ENCODE results near the gene SDK1.

DNA sequence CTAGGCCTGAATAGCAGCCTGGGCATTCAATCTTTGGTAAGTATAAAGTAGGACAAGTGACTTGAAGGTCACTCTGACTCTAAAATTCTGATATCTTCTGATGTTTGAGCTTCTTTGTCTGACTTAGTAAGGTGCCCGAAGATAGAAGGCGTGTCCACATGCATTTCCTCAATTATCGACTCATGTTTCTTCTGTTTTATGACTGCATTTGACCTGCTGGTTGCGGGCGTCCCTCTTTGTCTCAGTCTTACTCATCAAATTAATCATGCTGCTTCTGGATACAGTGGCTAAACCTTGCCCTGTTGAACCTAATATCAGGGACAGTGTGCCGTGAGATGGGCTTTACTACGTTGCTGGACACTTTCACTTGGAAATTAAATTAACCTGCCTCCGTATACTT, 534.1 kb downstream of the SDK1 start:
- TF ChIP-seq, protein P1, sequence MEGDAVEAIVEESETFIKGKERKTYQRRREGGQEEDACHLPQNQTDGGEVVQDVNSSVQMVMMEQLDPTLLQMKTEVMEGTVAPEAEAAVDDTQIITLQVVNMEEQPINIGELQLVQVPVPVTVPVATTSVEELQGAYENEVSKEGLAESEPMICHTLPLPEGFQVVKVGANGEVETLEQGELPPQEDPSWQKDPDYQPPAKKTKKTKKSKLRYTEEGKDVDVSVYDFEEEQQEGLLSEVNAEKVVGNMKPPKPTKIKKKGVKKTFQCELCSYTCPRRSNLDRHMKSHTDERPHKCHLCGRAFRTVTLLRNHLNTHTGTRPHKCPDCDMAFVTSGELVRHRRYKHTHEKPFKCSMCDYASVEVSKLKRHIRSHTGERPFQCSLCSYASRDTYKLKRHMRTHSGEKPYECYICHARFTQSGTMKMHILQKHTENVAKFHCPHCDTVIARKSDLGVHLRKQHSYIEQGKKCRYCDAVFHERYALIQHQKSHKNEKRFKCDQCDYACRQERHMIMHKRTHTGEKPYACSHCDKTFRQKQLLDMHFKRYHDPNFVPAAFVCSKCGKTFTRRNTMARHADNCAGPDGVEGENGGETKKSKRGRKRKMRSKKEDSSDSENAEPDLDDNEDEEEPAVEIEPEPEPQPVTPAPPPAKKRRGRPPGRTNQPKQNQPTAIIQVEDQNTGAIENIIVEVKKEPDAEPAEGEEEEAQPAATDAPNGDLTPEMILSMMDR (IDR thresholded peaks at IDR 0.05 in 2 of 3, conservative IDR thresholded peaks at IDR 0.05 in 1 of 3; ENCODE audit: control insufficient read depth in 2 of 3, extremely low read depth in 1 of 3, insufficient read depth in 1 of 3, low read depth in 3 of 3, low read length in 3 of 3), result no peak
- TF ChIP-seq EZH2 (IDR thresholded peaks at IDR 0.05; ENCODE audit: borderline replicate concordance, control insufficient read depth, low read depth, low read length) (no peak), FOXM1 (IDR thresholded peaks at IDR 0.05; ENCODE audit: low read depth, low read length) (no peak)
- TF ChIP-seq, protein P2, sequence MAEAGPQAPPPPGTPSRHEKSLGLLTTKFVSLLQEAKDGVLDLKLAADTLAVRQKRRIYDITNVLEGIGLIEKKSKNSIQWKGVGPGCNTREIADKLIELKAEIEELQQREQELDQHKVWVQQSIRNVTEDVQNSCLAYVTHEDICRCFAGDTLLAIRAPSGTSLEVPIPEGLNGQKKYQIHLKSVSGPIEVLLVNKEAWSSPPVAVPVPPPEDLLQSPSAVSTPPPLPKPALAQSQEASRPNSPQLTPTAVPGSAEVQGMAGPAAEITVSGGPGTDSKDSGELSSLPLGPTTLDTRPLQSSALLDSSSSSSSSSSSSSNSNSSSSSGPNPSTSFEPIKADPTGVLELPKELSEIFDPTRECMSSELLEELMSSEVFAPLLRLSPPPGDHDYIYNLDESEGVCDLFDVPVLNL (IDR thresholded peaks at IDR 0.05; ENCODE audit: low read depth, low read length), result no peak

All from GM12878 (cell line).